Ramos (cell line): ENCODE results near the gene SRRM4.

Source experiments
- in situ Hi-C: fragments of 300-500 bp; cut with MboI; formaldehyde crosslinking; loops from one replicate; pipeline ENCODE4 v1.14.3; 2022; ENCODE audit warnings: low sequenced_read_pairs; ENCODE audit not compliant: unreplicated experiment

SRRM4 gene, protein sequence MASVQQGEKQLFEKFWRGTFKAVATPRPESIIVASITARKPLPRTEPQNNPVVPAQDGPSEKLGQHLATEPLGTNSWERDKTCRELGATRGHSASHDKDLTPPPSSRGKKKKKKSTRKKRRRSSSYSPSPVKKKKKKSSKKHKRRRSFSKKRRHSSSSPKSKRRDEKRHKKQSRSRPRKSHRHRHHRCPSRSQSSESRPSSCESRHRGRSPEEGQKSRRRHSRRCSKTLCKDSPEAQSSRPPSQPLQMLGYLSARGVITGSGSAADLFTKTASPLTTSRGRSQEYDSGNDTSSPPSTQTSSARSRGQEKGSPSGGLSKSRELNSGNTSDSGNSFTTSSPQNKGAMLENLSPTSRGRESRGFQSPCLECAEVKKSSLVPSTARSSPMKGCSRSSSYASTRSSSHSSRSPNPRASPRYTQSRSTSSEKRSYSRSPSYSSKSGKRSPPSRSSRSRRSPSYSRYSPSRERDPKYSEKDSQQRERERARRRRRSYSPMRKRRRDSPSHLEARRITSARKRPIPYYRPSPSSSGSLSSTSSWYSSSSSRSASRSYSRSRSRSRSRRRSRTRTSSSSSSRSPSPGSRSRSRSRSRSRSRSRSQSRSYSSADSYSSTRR

DNA sequence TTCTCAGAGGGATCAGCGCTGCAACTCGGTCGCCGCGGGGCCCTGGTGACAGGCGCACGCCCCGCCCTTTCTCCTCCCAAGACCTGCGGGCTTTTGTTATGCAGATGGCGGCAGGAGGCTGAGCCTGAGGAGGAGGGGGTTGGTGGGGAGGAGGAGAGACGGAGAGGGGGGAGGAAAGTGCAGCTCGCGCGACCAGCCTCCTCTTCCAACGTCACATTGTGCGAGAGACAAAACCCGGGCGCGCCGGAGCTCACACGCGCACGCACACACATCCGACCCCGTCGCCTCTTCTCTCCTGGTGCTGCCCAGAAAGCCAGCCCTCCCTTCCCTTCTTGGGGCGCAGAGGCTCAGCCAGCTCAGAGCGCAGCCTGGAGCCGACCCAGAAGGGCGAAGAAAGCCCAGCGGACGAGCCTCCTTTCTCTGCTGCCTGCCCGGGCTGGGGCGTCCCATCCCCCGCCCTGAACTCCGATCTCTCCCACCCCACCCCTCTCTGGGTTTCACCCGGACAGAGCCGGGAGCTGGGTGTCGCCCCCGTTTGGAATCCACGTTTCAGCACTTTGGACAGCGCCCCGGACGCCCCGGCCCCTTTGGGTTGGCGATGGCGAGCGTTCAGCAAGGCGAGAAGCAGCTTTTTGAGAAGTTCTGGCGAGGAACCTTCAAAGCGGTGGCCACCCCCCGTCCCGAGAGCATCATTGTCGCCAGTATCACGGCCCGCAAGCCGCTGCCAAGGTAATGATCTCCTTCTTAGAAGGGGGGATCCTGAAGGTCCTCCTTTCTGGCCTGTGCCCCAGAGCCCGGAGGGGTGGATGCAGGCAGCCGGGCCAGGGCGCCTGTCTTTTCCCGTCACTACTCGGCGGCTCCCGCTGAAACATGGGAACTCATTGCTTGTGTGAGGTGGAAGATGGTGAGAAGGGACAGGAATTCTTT lies at the start of gene SRRM4:
Gene SRRM4 (plus strand): TSS at position 257 of the 927 bp plus-strand sequence. CDS start 342 bp downstream, at position 599.
- in situ Hi-C loops, result no loop called here

DNA sequence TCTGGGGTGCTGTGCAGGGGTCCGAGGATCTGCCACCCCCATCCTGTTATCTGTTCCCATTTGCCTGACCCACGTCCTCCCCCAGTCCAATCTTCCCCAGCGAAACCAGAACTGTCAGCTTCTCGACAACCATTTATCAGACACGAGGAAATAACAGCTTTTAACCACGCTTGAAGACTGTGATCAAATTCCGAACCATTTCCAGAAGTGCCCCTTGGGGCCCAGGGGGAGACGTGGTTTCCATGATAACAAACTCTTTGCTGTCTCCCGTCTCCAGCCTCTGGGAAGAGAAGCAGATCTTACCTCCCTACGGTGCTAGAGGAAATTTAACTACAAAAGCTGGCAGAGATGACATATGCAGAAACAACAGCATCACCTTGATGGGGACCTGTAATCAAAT lies 35.1 kb upstream of the SRRM4 start:
- in situ Hi-C loops, result no loop called here

- in situ Hi-C loops, result no loop called here
These were observed 22.8 kb upstream of the SRRM4 start for GRCh38 chr12:118958520-118958919.

DNA sequence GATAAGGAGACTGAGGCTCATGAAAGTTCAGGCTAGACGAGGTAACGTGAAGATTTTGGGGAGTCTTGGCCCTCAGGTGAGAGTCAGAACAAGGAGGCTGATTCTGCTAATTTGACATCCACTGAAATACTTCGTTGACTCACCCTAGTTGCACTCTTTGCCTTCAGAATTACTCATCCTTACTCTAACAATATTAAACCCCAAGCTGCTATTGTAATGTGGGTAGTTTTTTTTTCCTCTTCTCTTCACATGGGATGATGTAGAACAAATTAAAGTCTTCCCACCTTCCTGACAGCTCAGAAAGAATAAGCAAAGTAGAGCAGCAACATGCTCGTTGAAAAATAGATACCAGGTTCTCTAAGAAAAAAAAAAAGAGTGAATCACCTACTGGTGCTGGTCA lies 22.0 kb upstream of the SRRM4 start:
- in situ Hi-C loops, result no loop called here

DNA sequence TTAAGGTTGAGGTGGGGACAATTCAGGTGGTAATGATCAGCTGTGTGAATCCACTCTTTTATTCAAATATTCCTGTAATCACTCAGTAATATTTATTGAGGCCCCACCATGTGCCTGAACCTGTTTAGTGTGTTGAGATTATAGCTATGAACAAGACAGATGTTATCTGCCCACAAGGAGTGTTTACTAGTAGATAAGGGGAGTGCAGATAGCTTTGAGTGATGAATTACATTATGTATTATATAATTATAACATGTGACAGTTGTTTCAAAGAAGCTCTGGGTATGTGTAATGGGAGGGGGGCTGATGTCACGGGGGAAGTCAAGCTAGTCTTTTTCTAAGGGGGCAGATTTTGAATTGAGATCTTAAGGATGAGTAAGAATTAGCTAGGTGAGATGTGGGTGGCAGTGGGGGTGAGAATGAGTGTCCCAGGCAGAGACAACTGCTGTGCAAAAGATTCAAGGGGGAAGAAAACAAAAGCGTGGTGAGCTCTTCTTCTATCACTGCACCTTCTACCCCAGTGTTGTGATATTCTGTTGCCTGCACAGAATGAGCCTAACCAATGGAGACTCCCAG lies 21.3 kb upstream of the SRRM4 start:
- in situ Hi-C loops, result no loop called here

GRCh38 chr12:118960865-118961264 lies 20.5 kb upstream of the SRRM4 start:
- in situ Hi-C loops, result no loop called here

- in situ Hi-C loops, result no loop called here
These were observed 16.4 kb upstream of the SRRM4 start for GRCh38 chr12:118964988-118965387.

DNA sequence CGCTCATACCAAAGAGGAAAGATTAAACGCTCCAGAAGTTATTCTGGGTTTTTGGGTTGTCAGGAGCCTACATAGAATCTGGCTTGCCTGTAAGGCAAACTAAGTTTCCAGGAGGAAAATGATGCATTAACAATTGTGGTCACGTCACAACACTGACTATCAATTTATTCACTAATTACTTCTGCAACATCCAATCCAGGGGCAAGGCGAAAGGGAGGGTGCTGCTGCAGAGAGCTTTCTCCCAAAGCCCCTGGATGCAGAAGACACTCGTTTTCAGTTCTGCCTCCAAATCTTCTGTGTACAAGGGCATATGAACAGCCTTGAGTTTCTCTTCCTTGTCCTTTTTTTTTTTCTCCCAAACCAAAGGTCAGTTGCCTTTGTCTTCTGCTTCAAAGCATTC lies 10.5 kb upstream of the SRRM4 start:
- in situ Hi-C loops, result no loop called here

GRCh38 chr12:118972982-118973381 lies 8.4 kb upstream of the SRRM4 start:
- in situ Hi-C loops, result no loop called here

GRCh38 chr12:118979763-118980406 lies 1.5 kb upstream of the SRRM4 start:
- in situ Hi-C loops, result no loop called here

- in situ Hi-C loops, result no loop called here
These were observed 830 bp upstream of the SRRM4 start for GRCh38 chr12:118980407-118981014.

GRCh38 chr12:118982302-118982701 lies 961 bp downstream of the SRRM4 start:
- in situ Hi-C loops, result no loop called here

DNA sequence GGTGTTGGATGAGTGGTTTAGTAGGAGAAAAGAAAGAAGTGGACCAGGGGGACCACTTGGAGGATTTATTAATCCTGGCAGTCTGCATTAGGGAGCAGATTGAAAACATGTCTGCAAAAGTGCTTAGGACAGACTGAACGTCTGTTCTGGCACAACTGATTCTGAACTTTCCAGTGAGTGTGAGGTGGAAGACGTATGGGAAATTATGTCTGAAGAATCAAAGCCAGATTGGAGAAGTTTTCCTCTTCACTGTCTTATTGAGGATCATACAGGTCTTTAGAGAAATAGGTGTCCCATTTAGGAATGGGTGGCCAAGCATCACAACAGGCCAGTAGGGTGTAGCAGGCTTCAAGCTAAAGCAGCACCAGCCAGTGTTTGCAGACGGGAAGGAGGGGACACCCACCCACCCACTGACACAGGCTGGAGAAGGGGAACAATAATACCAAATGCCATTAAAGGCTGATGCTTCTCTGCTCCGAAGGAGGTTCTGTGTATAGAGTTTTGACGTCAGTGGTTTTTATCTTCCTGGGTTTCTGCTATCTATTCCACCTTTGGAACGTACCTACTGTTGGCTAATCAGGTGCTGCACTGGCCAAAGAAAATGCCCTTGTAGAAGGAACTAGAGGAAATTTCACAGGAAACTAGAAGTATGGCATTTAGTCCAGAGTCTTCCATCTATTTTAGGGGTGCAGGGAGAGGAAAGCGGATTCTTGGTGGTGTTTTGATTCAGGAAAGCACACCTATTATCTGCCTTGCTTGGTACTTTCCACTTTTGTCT lies 1.8 kb downstream of the SRRM4 start:
- in situ Hi-C loops, result no loop called here

DNA sequence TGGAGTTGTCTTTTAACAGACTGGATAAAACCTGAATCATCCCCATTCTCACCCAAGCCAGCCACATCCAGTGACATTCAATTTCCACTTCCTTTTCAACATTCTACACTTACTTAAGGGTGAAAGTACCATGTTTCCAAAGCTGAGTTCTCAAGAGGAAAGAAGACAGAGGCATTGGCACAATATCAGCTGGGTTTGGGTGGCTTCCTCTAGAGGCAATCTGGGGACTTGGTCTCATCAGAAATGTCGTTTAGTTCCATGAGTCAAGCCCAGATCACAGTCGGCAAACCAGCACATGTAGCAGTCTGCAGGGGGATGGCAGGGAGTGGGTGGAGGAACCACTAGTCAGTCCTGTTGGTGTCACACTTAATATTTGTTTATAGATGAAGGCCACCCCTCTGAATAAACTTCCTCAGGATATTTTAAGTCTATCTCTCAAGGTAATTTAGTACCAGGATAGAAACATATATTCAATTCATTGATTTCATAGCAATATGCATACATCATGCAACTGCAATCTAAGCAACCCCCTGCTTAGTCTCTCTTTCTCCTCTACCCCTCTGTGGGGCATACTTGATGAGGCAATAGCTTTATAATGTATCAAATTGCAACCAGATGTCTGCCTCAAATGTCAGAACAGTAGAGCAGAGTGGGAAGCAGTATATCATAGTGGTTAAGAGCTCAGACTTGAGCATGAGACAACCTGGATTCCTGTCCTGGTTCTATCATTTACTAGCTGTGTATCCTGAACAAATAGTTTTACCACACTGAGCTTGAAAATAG lies 3.0 kb downstream of the SRRM4 start:
- in situ Hi-C loops, result no loop called here

DNA sequence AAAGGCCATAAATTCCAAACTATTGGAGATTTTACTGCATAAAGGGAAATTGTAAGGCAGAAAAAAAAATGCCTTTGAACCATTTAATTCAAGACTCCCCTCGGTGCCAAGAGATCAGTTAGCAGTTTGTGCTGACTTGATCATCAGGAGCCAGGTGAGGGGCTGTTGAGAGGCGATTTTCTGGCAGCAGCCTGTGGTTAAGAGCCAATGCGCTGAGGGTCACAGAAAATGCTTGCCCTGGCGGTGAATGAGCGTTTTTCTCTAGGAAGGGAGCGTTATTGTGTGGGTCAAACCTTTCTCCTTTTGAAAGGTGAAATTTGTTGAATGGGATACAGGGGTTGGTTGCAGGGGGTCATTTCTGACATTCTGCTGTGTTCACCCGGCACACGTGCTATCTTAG lies 4.7 kb downstream of the SRRM4 start:
- in situ Hi-C loops, result no loop called here

- in situ Hi-C loops, result no loop called here
These were observed 17.8 kb downstream of the SRRM4 start for GRCh38 chr12:118999107-118999506.

- in situ Hi-C loops, result no loop called here
These were observed 23.7 kb downstream of the SRRM4 start for GRCh38 chr12:119005085-119005484.

DNA sequence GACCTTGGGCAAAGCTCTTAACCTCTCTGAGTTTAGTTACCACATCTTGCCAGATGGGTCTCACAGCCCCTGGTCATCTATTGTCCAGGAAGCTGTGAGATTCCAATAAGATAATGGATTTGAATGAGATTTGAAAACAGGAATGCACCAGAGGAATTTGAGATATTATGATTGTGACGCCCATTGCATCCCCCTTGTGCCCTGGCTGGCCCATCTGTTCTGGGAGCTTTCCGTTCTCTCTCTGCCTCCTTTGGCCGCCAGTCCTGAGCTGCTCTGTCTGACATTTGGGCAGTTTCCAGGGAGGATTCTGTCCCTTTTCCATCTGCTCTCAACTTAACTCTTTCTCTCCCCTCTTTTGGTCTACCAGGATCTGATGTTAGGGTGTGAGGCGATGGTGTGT lies 24.6 kb downstream of the SRRM4 start:
- in situ Hi-C loops, result no loop called here
